GM21737 (cell line): ENCODE results near the gene FAM107A.

Experiments
- ATAC-seq: cut with Tn5 transposase; IDR thresholded peaks from one replicate; pipeline ENCODE4 v1.9.1; 2021; ENCODE audit warnings: mild to moderate bottlenecking, moderate library complexity; ENCODE audit not compliant: unreplicated experiment

Gene FAM107A

GRCh38 chr3:58520403-58521335 is 56.5 kb downstream of the FAM107A start:
- no peak for ATAC-seq

- ATAC-seq = no peak
Measured at GRCh38 chr3:58519668-58520402, 57.4 kb downstream of the FAM107A start.

GRCh38 chr3:58518291-58518789 is 58.9 kb downstream of the FAM107A start:
- ATAC-seq = no peak

GRCh38 chr3:58514405-58514804 is 62.8 kb downstream of the FAM107A start:
- ATAC-seq = no peak
